ENCODE measurements around the gene MAML1. TPM values are rescaled to one million over a fixed set of nuclear protein-coding genes. Genes with fewer than 3 reads are reported as not detected.

The MAML1 gene
- total and polyA plus RNA-seq, 2 experiments from 2014 or later, result 5.8 to 9.5 TPM

DNA sequence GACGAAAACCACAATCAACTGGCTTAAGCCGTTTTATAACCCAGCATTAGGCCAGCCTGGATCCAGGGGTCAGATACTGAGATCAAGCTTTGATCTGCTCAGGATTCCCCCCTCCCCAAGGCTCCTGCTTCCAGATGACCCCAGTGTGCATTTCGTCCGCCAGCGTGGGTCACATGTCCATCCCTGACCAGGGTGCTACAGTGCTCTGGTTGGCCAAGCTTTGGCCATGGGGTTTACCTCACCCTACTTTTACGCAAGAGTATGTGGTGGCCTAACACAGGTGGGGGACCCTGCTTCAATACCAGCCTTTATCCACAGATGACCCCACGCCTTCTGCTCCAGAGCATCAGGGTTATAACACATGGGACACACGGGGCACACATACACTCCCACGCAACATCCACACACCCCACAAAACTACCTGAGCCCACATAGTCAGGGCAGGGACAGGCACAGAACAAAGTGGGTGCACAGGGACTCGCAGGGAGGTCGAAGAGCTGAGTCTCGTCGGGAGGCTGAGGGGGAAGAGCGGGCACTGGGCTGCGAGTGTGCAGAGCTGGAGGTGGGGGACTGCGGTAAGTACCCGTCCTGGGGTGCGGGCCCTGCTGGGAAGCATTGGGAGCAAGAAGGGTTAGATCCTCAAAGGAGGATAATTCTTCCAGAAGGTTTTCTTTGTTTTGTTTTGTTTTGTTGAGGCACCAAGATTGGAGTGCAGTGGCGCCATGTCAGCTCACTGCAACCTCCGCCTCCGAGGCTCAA is 83.0 kb downstream of the MAML1 start:
- DNase-seq, result no peak
- no peaks in the 10 kb centered on the region for H4K20me1 ChIP-seq (ENCODE audit: insufficient read depth)
- H3K9me3 ChIP-seq (ENCODE audit: low read depth), result no peaks in the 10 kb centered on the region
- no peaks in the 10 kb centered on the region for H3K27me3 ChIP-seq (replicated peaks; ENCODE audit: insufficient read depth)
- no peaks in the 10 kb centered on the region for H3K9me2 ChIP-seq (ENCODE audit: insufficient read depth)
- H3K4me1 ChIP-seq (ENCODE audit: insufficient read depth), result peaks cover 20% of the 10 kb centered on the region
- no peak for TF ChIP-seq EZH2 (IDR thresholded peaks at IDR 0.05; ENCODE audit: insufficient read depth, poor library complexity, severe bottlenecking)
- no peak for TF ChIP-seq EZH2phosphoT487 (IDR thresholded peaks at IDR 0.05; ENCODE audit: insufficient read depth, low read depth)
- H3K4me2 ChIP-seq (ENCODE audit: unreplicated experiment), result no peak overlapping the region
- H3K27ac ChIP-seq, result no peak overlapping the region
- in situ Hi-C loops (cut with MboI), result no loop called here
- H3K9ac ChIP-seq, result no peak overlapping the region
- H2AFZ ChIP-seq, result no peak overlapping the region
- peaks cover 3% of the 10 kb centered on the region for H3F3A ChIP-seq (ENCODE audit: insufficient read depth)
- no peaks in the 10 kb centered on the region for H3K79me2 ChIP-seq (ENCODE audit: insufficient read depth)
- H3K4me3 ChIP-seq, result no peak overlapping the region
- whole genome bisulfite sequencing, 2 experiments (ENCODE audit: low coverage in 1 of 2, low lambda C conversion rate in 2 of 2, missing lambda C conversion rate in 2 of 2), result 91 to 92% methylated on average over 21 of the region's 21 CpGs
- no peaks in the 10 kb centered on the region; the same call in 1 of the 2 replicates for H3K36me3 ChIP-seq (ENCODE audit: low read depth)

DNA sequence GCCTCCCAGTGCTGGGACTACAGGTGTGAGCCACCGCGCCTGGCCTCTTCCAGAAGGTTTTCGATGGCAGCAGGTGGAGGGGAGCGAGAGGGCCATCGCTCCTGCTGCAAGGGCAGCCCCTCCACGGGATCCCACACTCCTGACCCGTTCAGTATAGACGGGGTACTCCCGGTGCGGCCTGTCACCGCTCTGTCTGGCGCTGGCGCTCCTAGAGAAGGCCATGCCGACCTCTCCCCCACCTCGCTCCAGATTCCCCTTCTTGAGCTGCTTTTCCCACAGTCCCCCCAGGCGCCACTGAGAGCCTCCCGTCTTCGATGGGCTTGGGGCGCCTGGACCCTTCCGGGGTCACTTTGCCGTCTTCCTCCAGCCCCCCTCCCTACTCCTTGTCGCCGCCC is 83.8 kb downstream of the MAML1 start:
- peak overlapping the region; percentile 53; the same call in 1 of the 2 replicates for H3K9ac ChIP-seq
- no peaks in the 10 kb centered on the region for H4K20me1 ChIP-seq (ENCODE audit: insufficient read depth)
- H2AFZ ChIP-seq, result no peak overlapping the region; the same call in 1 of the 2 replicates
- WGBS, 2 experiments (ENCODE audit: low coverage in 1 of 2, low lambda C conversion rate in 2 of 2, missing lambda C conversion rate in 2 of 2), result 68% methylated on average over 23 of the region's 23 CpGs
- H3F3A ChIP-seq (ENCODE audit: insufficient read depth), result no peaks in the 10 kb centered on the region; the same call in 1 of the 2 replicates
- H3K79me2 ChIP-seq (ENCODE audit: insufficient read depth), result no peaks in the 10 kb centered on the region
- H3K9me2 ChIP-seq (ENCODE audit: insufficient read depth), result no peaks in the 10 kb centered on the region
- H3K4me2 ChIP-seq (ENCODE audit: unreplicated experiment), result peak overlapping the region; percentile 33
- no peak for DNase-seq
- peaks cover 20% of the 10 kb centered on the region for H3K4me1 ChIP-seq (ENCODE audit: insufficient read depth)
- H3K9me3 ChIP-seq (ENCODE audit: low read depth), result no peaks in the 10 kb centered on the region
- in situ Hi-C loops (cut with MboI), result no loop called here
- peak overlapping the region; percentile 62 for H3K4me3 ChIP-seq
- H3K36me3 ChIP-seq (ENCODE audit: low read depth), result no peaks in the 10 kb centered on the region; the same call in 1 of the 2 replicates
- H3K27ac ChIP-seq, result no peak overlapping the region
- H3K27me3 ChIP-seq (replicated peaks; ENCODE audit: insufficient read depth), result no peaks in the 10 kb centered on the region
- no peak for TF ChIP-seq EZH2 (IDR thresholded peaks at IDR 0.05; ENCODE audit: insufficient read depth, poor library complexity, severe bottlenecking)

DNA sequence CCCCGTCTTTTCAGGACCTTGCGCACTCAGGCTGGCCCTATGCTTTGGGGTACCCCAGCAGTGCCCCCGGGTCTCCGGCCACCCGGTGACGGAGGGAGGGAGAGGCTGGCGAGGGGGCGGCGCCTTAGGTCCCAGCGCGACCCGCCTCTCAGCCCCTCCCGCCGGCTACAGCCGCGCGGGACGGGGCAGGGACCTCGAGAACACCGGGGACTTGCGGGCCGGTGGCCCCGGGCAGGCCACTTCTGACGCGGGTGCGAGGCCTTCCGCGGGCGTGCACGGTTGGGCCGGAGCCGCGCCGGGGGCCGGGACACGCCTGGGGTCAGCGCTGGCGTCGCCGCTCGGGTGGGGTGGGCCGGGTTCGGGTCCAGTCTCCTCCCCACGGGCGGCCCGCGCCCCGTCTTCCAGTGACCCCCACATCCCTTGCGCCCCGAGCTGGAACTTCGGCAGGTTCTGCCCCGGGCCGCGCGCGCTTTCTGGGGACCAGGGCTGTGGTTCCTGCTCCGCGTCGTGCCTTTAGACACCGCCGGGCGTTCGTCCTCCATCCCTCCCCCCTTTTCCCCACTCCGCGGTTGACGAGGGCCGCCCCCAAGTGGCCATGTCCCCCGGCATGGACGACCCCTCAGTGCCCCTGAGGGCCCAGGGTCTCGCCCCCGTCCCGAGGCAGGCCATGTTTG is 84.3 kb downstream of the MAML1 start:
- peaks cover 1% of the 10 kb centered on the region; the same call in 1 of the 2 replicates for H4K20me1 ChIP-seq (ENCODE audit: insufficient read depth)
- peak overlapping the region; percentile 43 for H2AFZ ChIP-seq
- no peaks in the 10 kb centered on the region for H3K9me2 ChIP-seq (ENCODE audit: insufficient read depth)
- H3K4me2 ChIP-seq (ENCODE audit: unreplicated experiment), result peak overlapping the region; percentile 33
- WGBS, 2 experiments (ENCODE audit: low coverage in 1 of 2, low lambda C conversion rate in 2 of 2, missing lambda C conversion rate in 2 of 2), result 4 to 8% methylated on average over 29 to 47 of the region's 72 CpGs
- H3K9ac ChIP-seq, result peak overlapping the region; percentile 53
- no peaks in the 10 kb centered on the region; the same call in 1 of the 2 replicates for H3F3A ChIP-seq (ENCODE audit: insufficient read depth)
- no peaks in the 10 kb centered on the region for H3K36me3 ChIP-seq (ENCODE audit: low read depth)
- no peaks in the 10 kb centered on the region for H3K27me3 ChIP-seq (replicated peaks; ENCODE audit: insufficient read depth)
- DNase-seq, result peak; percentile 46
- in situ Hi-C loops (cut with MboI), result no loop called here
- no peaks in the 10 kb centered on the region for H3K9me3 ChIP-seq (ENCODE audit: low read depth)
- peak overlapping the region; percentile 62 for H3K4me3 ChIP-seq
- no peak for TF ChIP-seq EZH2phosphoT487 (IDR thresholded peaks at IDR 0.05; ENCODE audit: insufficient read depth, low read depth)
- TF ChIP-seq EZH2 (IDR thresholded peaks at IDR 0.05; ENCODE audit: insufficient read depth, poor library complexity, severe bottlenecking), result no peak
- H3K27ac ChIP-seq, result no peak overlapping the region
- peaks cover 22% of the 10 kb centered on the region for H3K4me1 ChIP-seq (ENCODE audit: insufficient read depth)
- peaks cover 2% of the 10 kb centered on the region for H3K79me2 ChIP-seq (ENCODE audit: insufficient read depth)

DNA sequence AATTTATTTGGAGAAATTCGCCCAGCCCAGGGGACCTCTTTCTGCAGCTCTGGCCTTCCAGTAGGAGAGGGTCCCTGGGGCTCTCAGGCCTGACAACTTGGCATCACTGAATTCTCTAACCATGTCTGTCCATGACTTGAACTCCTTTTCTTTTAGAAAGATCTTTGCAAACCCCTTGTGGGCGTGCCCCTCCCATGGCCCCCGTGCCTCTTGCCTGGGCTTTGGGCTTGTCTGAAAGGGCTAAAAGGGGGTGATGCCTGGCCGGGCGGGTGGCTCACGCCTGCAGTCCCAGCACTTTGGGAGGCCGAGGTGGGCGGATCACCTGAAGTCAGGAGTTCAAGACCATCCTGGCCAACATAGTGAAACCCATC is 84.8 kb downstream of the MAML1 start:
- in situ Hi-C loops (cut with MboI), result no loop called here
- Histone ChIP-seq H3K27ac (no peak overlapping the region), H3K9ac (peak overlapping the region; percentile 53), H3K27me3 (replicated peaks; ENCODE audit: insufficient read depth) (no peaks in the 10 kb centered on the region), H3F3A (ENCODE audit: insufficient read depth) (no peaks in the 10 kb centered on the region; the same call in 1 of the 2 replicates), H3K79me2 (ENCODE audit: insufficient read depth) (peaks cover 7% of the 10 kb centered on the region), H3K36me3 (ENCODE audit: low read depth) (no peaks in the 10 kb centered on the region), H3K4me1 (ENCODE audit: insufficient read depth) (peaks cover 27% of the 10 kb centered on the region), H3K9me3 (ENCODE audit: low read depth) (no peaks in the 10 kb centered on the region), H3K4me3 (peak overlapping the region; percentile 62), H4K20me1 (ENCODE audit: insufficient read depth) (peaks cover 6% of the 10 kb centered on the region; the same call in 1 of the 2 replicates), H2AFZ (peak overlapping the region; percentile 43), H3K9me2 (ENCODE audit: insufficient read depth) (no peaks in the 10 kb centered on the region), H3K4me2 (ENCODE audit: unreplicated experiment) (peak overlapping the region; percentile 33)
- WGBS, 2 experiments (ENCODE audit: low coverage in 1 of 2, low lambda C conversion rate in 2 of 2, missing lambda C conversion rate in 2 of 2), result 81 to 86% methylated on average over 8 of the region's 8 CpGs
- TF ChIP-seq EZH2 (IDR thresholded peaks at IDR 0.05; ENCODE audit: insufficient read depth, poor library complexity, severe bottlenecking) (no peak), EZH2phosphoT487 (IDR thresholded peaks at IDR 0.05; ENCODE audit: insufficient read depth, low read depth) (no peak)
- no peak for DNase-seq

Data from GM23248 (cell line).